Spleen (tissue), 11 donors: ENCODE results near the gene CSMD2. TPM values are rescaled to one million over a fixed set of nuclear protein-coding genes. Genes with fewer than 3 reads are reported as not detected.

Source experiments
- DNase-seq: peaks from one replicate; pipeline ENCODE4 v3.0.0-alpha.2; 2020
- H3K27ac ChIP-seq, 8 donors: fragments of 200-600 bp; sonication (generic) in 7 of 8; 1 replicate in 4 of 8; 2 replicates in 4 of 8; pipeline versions ENCODE4 v1.5.0 to v1.8.0; 2016 to 2021; ENCODE audit warnings: inconsistent platforms in 4 of 8, mild to moderate bottlenecking in 4 of 8, moderate library complexity in 1 of 8
- H3K27me3 ChIP-seq, 7 donors: fragments of 200-600 bp; sonication (generic) in 6 of 7; replicated peaks in 1 of 7; 1 replicate in 4 of 7; 2 replicates in 3 of 7; pipeline versions ENCODE4 v1.5.0 to v1.8.0; 2016 to 2021; ENCODE audit warnings: inconsistent platforms in 3 of 7, mild to moderate bottlenecking in 1 of 7
- H3K36me3 ChIP-seq, 6 donors: fragments of 200-600 bp; sonication (generic) in 5 of 6; 1 replicate in 4 of 6; 2 replicates in 2 of 6; pipeline versions ENCODE4 v1.5.0 to v1.8.0; 2016 to 2021; ENCODE audit warnings: inconsistent platforms in 2 of 6
- H3K4me1 ChIP-seq, 6 donors: fragments of 200-600 bp; sonication (generic) in 5 of 6; 1 replicate in 3 of 6; 2 replicates in 3 of 6; pipeline versions ENCODE4 v1.5.0 to v1.8.0; 2016 to 2021; ENCODE audit warnings: inconsistent platforms in 3 of 6
- H3K4me3 ChIP-seq, 8 donors: fragments of 200-600 bp; sonication (generic) in 7 of 8; 1 replicate in 4 of 8; 2 replicates in 4 of 8; pipeline versions ENCODE4 v1.5.0 to v1.8.0; 2016 to 2021; ENCODE audit warnings: inconsistent platforms in 4 of 8, mild to moderate bottlenecking in 4 of 8, moderate library complexity in 2 of 8
- H3K9me3 ChIP-seq, 8 donors: fragments of 200-600 bp; sonication (generic) in 7 of 8; 1 replicate in 4 of 8; 2 replicates in 4 of 8; pipeline versions ENCODE4 v1.5.0 to v1.8.0; 2016 to 2021; ENCODE audit warnings: inconsistent platforms in 4 of 8
- POLR2A ChIP-seq, 3 donors: fragments of 450-650 bp; IDR thresholded peaks; one replicate each; pipeline ENCODE4 v1.5.1; 2017; ENCODE audit warnings: antibody characterized with exemption in 3 of 3, mild to moderate bottlenecking in 1 of 3
- POLR2AphosphoS5 ChIP-seq, 3 donors: sonication (generic); formaldehyde crosslinking; IDR thresholded peaks; one replicate each; pipeline ENCODE4 v1.5.1; 2017; ENCODE audit warnings: antibody characterized with exemption in 3 of 3
- WGBS, 5 donors: extraction: QIAGEN DNeasy Blood & Tissue Kit in 3 of 5; methylation state at CpG; one replicate each; pipeline versions ENCODE4 v1.1.5 to v1.1.7; 2013 to 2018; 5-methylcytosine and 5-hydroxymethylcytosine counted together
- intact Hi-C: fragments of 100-400 bp; cut with DNase I; formaldehyde crosslinking; loops from one replicate; pipeline ENCODE4 v1.15.0; 2023; ENCODE audit warnings: low total_unique reads
- polyA plus RNA-seq, 3 donors: library from polyadenylated mRNA; stranded (reverse); fragments of 200-250 nt; gene quantifications; one replicate each; pipeline ENCODE4 v1.2.1, GENCODE V29; 2013
- total RNA-seq, 7 donors: library from RNA; depleted of rRNA in 3 of 7; stranded (reverse); fragments of >200 nt in 3 of 7; fragmentation: NEBNext Ultra II Directional in 4 of 7; extraction: Animal tissue kit (Norgen Biotek cat#: 25700) in 4 of 7; gene quantifications; one replicate each; pipeline versions ENCODE4 v1.1.0 to v1.2.1, GENCODE V29; 2016 to 2021
- TF ChIP-seq, protein P1 (sequence below), 11 experiments: fragments of 200-600 bp in 7 of 11; fragments of 450-650 bp in 4 of 11; sonication (generic) in 4 of 11; IDR thresholded peaks in 8 of 11; conservative IDR thresholded peaks in 3 of 11; 1 replicate in 7 of 11; 2 replicates in 4 of 11; pipeline versions ENCODE4 v1.4.0 to v1.8.0; 2016 to 2021; ENCODE audit warnings: antibody characterized with exemption in 11 of 11, inconsistent platforms in 4 of 11, mild to moderate bottlenecking in 1 of 11
- donor health status: healthy with polysubstance abuse.
- donor health status: DM: no; HTN: no; CAD: no; lungs with moderate emphysema.
- donor health status: DM: no; HTN: no; CAD: no.
- donor health status: Bipolar disorder and iron deficiency.
- donor health status: healthy.
- donor health status: DM: no; HTN: no; CAD: no.
- donor health status: DM: yes; HTN: yes; CAD: no.

CSMD2 gene
- total and polyA plus RNA-seq, 10 donors, result 0.12 to 2.7 (median 0.96) TPM

DNA sequence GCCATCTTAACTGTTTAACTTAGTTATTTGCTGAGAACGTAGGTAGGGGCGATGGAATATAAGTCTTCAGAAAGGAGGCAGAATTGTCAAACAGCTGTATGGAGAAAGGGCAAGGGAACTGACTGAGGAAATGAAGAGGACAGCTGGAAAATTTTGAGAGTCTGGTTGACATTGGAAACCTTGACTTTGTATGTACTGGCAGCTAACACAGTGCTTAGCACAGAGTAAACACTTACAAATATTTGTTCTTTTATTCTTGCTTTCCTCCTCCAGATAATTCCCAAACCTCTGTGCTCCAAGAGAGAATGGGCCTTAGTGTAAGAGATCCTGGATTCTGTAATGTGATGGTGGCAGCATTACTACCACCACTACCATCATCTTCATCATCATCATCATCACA, 601.3 kb downstream of the CSMD2 start:
- Histone ChIP-seq H3K4me3 (no peak overlapping the region), H3K27ac (no peak overlapping the region), H3K36me3 (no peaks in the 10 kb centered on the region), H3K4me1 (no peaks in the 10 kb centered on the region), H3K27me3 (no peaks in the 10 kb centered on the region), H3K9me3 (no peaks in the 10 kb centered on the region)
- no peak for TF ChIP-seq POLR2A (IDR thresholded peaks at IDR 0.05)
- TF ChIP-seq POLR2AphosphoS5 (IDR thresholded peaks at IDR 0.05), result no peak
- TF ChIP-seq, protein P1, sequence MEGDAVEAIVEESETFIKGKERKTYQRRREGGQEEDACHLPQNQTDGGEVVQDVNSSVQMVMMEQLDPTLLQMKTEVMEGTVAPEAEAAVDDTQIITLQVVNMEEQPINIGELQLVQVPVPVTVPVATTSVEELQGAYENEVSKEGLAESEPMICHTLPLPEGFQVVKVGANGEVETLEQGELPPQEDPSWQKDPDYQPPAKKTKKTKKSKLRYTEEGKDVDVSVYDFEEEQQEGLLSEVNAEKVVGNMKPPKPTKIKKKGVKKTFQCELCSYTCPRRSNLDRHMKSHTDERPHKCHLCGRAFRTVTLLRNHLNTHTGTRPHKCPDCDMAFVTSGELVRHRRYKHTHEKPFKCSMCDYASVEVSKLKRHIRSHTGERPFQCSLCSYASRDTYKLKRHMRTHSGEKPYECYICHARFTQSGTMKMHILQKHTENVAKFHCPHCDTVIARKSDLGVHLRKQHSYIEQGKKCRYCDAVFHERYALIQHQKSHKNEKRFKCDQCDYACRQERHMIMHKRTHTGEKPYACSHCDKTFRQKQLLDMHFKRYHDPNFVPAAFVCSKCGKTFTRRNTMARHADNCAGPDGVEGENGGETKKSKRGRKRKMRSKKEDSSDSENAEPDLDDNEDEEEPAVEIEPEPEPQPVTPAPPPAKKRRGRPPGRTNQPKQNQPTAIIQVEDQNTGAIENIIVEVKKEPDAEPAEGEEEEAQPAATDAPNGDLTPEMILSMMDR (IDR thresholded peaks at IDR 0.05 in 8 of 11, conservative IDR thresholded peaks at IDR 0.05 in 3 of 11), result no peak
- WGBS, 5 donors, result 65 to 93% (median 90%) methylated on average over 2 of the region's 2 CpGs
- DNase-seq, result no peak
- intact Hi-C loops, result no loop called here

DNA sequence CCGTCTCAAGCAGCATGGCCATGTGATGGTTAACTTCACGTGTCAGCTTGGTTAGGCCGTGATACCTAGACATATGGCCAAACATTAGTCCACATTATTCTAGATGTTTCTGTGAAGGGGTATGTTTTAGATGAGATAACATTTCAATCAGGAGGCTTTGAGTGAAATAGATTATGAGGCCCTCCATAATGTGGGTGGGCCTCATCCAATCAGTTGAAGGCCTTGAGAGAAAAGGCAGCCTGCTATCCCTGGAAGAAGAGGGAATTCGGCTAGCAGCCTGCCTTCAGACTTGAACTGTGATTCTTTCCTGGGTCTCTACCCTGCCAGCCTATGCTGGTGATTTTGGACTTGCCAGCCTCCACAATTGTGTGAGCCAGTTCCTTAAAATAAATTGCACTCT, 602.5 kb downstream of the CSMD2 start:
- 74 to 93% (median 91%) methylated on average over 4 of the region's 4 CpGs for WGBS, 5 donors
- H3K4me1 ChIP-seq, result no peaks in the 10 kb centered on the region
- H3K36me3 ChIP-seq, result no peaks in the 10 kb centered on the region
- DNase-seq, result no peak
- no peaks in the 10 kb centered on the region for H3K27me3 ChIP-seq
- H3K9me3 ChIP-seq, result no peaks in the 10 kb centered on the region
- H3K4me3 ChIP-seq, result no peak overlapping the region
- no peak overlapping the region for H3K27ac ChIP-seq
- TF ChIP-seq POLR2A (IDR thresholded peaks at IDR 0.05), result no peak
- no peak for TF ChIP-seq POLR2AphosphoS5 (IDR thresholded peaks at IDR 0.05)
- TF ChIP-seq, protein P1 (IDR thresholded peaks at IDR 0.05 in 8 of 11, conservative IDR thresholded peaks at IDR 0.05 in 3 of 11), result no peak
- intact Hi-C loops, result no loop called here

DNA sequence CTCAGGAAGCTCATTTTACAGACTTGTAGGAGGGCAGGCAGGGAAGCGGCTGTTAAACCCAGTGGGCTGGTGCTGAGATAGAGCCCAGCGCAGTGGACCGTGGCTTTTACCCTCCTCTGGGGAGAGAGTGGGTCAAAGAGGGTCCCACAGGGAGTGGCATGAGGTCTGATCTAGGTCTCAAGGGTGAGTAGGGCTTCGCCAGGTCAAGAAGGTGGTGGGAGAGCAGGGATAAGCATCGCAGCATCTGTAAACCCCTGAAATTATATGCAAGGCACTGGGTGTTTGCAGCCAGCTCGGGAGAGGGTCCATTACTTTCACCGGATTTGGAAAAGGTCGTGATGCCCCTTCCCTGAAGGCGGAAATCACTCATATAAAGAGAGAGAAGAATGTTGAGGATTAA, 603.5 kb downstream of the CSMD2 start:
- Histone ChIP-seq H3K4me1 (no peaks in the 10 kb centered on the region), H3K27me3 (no peaks in the 10 kb centered on the region), H3K9me3 (no peaks in the 10 kb centered on the region), H3K27ac (no peak overlapping the region), H3K4me3 (no peak overlapping the region), H3K36me3 (no peaks in the 10 kb centered on the region)
- 79 to 91% (median 89%) methylated on average over 9 of the region's 9 CpGs for WGBS, 5 donors
- no peak for DNase-seq
- TF ChIP-seq, protein P1 (IDR thresholded peaks at IDR 0.05 in 8 of 11, conservative IDR thresholded peaks at IDR 0.05 in 3 of 11), result no peak
- TF ChIP-seq POLR2AphosphoS5 (IDR thresholded peaks at IDR 0.05) (no peak), POLR2A (IDR thresholded peaks at IDR 0.05) (no peak)
- intact Hi-C loops, result no loop called here

DNA sequence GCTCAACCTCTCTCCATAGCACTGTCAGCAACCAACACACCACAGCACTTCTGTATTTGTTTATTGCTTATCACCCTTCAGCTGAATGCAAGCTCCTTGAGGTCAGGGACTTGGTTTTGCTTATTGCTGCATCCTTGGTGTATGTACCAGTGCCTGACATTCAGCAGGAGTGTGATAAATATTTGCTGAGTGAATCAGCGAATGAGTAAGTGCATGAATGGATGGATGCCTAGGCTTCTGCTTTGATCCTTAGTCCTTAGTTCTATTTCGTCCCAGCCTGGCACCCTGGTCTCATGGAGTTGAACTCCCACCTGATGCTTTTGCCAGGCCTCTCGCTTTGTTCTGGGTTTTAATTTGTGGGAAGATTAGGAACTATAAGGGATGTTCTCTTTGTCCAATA, 604.4 kb downstream of the CSMD2 start:
- H3K4me3 ChIP-seq, result no peak overlapping the region
- WGBS, 5 donors, result 80 to 95% (median 93%) methylated on average over 3 of the region's 3 CpGs
- intact Hi-C loops, result no loop called here
- no peak overlapping the region for H3K27ac ChIP-seq
- no peaks in the 10 kb centered on the region for H3K36me3 ChIP-seq
- no peak for DNase-seq
- no peaks in the 10 kb centered on the region for H3K4me1 ChIP-seq
- H3K9me3 ChIP-seq, result no peaks in the 10 kb centered on the region
- TF ChIP-seq, protein P1 (IDR thresholded peaks at IDR 0.05 in 8 of 11, conservative IDR thresholded peaks at IDR 0.05 in 3 of 11), result no peak
- TF ChIP-seq POLR2A (IDR thresholded peaks at IDR 0.05) (no peak), POLR2AphosphoS5 (IDR thresholded peaks at IDR 0.05) (no peak)
- no peaks in the 10 kb centered on the region for H3K27me3 ChIP-seq
